GM18507 (cell line): ENCODE measurements around the gene TNIP3.
"Not testable (repeated sequence)": the region's sequence is repeated elsewhere in the genome, so short reads cannot be mapped to it uniquely, and the experiment has no call there.

Experiments used
- DNase-seq: peaks from one replicate; pipeline ENCODE4 v3.0.0; 2011; ENCODE audit warnings: low read depth; ENCODE audit not compliant: insufficient read length; ENCODE audit errors: extremely low spot score
- FAIRE-seq: peaks from 2 replicates; lab custom pipeline; 2011; peaks lifted over from hg19 to GRCh38; lab: Jason Lieb, UNC

TNIP3 gene

DNA sequence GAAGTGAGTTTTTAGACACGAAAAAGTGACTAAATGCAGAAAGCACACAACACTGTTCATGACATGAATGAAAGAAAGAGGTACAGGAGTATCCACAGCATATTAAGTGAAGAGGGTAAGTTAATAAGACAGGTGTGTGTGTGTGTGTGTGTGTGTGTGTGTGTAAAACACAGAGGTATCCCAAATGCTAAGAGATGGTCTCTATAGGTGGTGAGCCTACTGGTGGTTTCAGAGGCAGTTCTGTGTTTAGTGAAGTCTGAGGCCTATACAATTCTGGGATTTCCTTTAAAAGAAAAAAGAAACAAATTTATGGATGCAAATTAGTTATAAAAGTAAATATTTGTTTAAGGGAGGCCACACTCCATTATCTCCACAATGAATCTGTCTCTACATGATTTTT is 17.4 kb upstream of the TNIP3 start:
- peak; percentile 18 for FAIRE-seq
- DNase-seq: no peak

DNA sequence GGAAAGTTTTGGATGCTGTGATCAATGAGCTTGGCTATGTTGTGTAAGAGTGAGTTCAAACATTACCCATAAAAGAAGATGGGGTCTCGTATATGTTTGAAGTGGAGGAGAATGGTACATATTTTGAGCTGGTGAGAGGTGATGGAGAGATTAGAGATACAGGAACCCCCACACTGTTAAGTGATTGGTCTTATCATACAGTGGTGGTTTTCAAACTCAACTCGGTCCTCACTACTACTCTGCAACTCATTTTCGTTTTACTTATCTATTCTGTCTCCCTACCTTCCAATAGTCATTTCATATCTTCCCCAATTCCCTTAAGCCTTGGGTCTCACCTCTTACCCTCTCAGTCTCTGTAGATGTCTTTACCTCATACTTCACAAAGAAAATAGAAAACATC is 16.4 kb upstream of the TNIP3 start:
- no peak for DNase-seq
- FAIRE-seq: no peak

DNA sequence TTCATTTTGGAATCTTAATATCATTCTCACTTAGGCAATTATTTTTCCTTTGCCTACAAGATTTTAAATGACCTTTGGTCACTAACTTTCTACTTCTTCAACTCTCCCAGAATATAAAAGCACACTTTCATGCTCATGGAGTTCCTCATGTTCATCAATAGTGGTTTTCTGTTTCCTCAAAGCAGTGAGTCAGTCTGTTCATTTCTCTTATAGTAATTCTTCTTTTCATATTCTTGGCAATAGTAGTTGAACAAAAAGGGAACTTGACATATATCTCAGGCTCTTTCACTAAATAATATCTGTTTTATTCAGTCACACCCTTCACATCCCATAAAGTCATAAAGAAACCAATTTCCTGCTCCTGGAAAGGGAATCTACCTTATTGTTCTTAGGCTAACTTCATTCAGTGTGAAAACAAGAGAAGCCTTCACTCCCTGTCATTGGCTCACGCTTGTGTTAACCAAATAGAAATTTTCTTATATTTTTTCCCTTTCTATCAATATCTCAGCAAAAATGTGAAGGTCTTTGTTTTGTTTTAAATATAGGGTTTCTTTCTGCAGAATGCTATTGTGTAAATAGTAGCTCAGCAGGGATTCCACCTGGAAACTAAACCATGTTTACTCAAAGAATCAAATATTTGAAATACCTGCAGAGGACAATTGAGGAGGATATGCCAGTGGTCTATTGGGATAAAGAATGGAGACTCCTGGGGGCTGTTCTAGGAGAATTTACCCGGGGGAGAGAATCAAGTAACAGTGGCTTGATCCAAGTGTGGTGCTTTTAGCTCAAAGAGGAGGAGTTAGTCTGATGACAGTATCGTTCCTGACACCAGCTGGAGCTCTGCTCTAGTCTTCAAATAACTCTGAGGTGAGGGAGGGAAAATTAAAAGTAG is 13.4 kb upstream of the TNIP3 start:
- DNase-seq (no peak), FAIRE-seq (no peak)

DNA sequence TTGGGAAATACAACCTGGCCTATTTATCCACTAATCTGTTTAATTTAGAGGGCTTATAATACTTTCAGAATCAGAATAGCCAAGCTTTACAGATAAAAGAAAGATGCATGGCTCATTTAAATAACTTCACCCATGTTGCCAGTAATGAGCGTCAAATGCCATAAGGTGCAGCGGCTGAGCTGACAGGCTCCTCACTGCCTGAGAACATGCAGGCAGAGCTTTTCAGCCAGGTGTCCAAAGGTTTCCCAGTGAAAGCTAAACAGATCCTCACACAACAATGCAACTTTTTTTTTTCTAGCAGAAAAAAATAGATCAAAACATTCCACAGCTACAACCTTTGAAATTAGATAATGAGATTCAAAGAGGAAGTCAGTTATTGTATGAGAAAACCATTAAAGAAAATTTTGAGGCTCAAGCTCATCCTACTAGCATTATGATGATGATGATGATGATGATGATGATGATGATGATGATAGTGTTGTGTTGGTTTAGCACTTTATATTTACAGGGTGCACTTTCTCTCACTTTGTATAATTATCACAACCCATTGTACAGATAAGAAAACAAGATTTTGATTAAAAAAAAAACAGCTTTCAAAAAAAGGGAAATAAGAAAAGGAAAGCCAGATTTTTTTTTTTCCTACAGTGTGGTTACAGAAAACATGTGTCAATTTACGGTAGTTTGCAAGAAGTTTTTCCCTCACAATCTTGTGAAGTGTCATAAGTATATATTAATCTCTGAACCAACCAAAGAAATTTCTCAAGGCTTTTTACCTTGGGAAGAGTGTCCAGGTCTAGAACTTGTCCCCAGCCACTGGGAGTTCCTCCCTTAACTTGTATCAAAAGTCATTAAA is 12.2 kb upstream of the TNIP3 start:
- DNase-seq: no peak
- FAIRE-seq: no peak

DNA sequence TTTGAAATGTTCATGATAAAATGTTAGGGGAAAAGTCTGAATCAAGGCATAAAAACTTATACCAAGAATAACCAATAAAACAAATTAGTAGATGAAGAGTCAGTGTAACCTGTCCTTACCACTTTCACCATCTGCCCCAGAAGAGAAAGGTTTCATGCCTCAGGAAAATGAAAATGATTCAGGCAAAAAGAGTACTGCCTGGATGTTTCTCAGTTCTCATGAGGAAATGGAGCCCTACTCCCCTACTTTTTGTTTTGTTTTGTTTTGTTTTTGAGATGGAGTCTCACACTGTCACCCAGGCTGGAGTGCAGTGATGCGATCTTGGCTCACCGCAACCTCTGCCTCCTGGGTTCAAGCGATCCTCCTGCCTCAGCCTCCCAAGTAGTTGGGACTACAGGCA is 7.4 kb upstream of the TNIP3 start:
- not testable (repeated sequence) for FAIRE-seq, DNase-seq

DNA sequence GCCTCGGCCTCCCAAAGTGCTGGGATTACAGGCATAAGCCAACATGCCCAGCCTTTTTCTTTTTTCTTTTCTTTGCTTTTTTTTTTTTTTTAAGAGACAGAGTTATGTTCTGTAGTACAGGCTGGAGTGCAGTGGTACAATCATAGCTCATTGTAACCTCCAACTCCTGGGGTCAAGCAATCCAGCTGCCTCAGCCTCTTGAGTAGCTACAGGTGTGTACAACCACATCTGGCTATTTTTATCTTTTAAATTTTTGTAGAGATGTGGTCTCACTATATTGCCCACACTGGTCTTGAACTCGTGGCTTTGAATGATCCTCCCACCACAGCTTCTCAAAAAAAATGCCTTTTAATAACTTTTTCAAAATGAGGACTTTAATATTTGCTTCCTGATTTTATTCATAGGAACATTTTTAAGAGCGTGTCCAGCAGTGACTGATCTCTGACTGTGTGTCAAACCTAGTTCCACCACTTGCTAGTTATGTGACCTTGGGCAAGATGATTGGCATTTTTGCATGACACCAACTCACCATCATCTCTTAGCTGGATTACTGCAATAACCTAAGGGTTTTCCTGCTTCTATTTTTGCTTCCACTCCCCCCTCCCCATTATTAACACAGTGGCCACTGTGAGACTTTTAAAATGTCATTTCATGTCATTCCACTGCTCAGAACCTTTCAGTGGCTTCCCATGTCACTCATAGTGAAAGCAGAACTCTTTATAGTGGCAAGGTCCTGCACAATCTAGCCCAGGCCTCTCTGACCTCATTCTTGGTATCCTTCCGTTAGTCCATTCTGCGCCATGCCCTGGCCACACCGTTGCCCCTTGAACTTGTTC is 4.5 kb upstream of the TNIP3 start:
- no peak for DNase-seq
- FAIRE-seq: peak; percentile 65

DNA sequence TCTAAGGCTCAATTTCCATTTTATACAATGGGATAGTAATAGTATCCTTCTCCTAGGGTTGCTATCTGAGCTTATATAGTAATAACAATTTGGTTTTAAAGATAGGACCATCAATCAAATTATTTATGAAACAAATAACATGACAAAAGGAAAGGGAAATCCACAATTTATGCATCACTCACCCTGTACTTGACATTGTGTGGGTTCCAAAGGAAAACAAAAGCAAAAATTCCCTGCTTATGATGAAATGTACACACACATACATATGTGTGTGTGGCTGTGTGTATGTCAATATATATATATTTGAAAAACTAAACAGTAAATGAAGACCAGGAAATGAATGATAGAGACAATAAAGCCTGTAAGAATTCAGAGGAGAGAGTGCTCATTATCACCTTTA is 2.9 kb upstream of the TNIP3 start:
- FAIRE-seq: no peak
- DNase-seq: no peak

DNA sequence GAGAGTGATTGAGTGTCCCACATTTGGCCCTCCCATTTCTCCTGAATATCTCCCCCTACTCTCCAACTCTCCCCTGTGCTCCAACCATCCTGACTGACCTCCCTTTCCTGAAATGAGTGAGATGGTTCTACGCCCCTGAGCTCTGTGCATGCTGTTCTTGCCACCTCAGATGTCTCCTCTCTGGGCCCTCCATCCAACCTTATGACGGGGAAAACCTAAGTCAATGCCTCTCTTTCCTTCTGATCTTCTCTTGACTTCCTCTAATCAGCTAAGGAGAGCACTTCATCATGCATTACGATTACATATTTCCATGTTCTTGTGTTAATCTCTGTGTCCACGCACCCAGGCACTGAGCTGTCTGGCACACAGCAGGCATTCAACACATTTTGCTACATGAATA is 1.1 kb upstream of the TNIP3 start:
- DNase-seq (no peak), FAIRE-seq (no peak)

DNA sequence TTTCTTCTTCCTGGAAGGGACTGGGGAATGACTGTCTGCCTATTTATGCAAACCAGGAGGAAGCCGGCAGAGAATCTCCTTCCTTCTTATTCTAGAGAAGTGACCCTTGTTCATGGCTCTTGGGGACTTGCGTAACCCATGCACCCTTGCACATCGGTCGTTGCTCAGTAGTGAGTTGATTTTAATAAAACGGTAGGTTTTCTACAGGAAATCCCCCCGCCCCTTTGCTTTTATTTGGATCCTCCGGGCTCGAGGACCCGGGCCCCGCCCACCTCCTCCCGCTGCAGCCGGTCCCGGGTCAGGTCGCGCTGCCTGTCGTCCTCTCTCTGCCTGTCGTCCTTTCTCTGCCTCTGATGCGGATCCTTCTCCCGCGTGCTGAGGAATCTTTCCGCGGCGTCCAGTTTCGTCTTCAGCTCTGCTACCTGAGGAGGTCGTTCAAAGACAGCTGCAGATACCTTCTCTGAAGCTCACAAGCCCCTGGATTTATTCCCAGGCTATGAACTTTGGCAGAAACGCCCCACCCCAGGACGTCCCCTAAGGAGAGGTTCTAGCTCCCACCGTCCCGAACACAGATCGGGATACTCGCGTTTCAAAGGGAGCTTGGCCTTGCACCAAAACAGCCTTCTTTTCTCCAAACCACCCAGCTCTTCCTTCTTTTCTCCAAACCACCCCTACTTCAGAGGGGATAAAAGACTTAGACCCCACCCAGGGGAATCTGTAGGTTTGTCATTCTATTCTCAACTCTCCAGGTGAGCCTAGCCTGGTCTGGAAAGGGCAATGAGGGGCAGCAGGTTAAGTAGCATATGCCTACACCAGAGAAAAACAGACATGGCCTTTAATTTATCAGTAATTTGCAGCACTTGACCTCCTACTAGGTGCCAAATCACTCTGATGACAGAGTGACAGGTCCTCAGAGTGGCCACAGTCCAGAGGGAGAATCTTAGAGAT is 7.0 kb downstream of the TNIP3 start:
- DNase-seq: no peak

DNA sequence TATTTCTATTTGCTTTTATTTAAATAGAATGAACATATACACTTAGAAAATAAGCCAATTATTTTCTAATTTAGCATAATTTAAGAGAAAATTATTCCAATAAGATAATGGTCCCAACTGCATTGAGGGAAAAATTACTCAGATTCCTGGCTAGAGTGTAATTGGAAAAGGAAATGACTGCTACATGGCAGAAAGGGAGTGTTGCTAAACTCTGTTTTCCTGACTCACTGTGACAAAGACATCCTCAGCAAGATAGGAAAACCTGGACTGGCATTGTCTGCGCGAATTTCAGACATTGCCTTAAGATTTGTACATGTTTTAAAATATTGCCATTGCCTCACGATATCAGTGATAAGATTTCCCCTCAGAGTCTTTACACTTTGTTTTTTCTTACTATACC is 8.2 kb downstream of the TNIP3 start:
- FAIRE-seq (no peak), DNase-seq (no peak)

More for the DNA sequence above, 7.0 kb downstream of the TNIP3 start:
- FAIRE-seq: no peak

DNA sequence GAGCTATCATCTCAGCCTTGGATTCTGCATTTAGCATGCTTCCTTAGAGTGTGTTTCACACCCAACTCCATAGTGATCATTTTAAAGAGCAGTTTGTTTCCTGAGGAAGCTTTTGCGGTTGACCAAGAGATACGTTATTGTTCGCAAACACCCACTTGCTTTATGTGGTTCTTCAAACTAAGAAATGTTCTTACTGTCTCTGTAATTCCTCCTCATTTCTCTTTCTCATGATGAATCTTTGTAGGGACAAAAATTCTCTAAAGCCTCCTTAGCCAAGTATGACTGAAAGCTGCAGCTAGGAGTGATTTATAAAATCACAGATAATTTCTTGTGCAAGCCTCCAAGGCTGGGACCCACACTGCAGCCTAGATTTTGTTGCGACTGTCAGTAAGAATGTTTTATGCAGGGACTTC is 10.0 kb downstream of the TNIP3 start:
- FAIRE-seq (no peak), DNase-seq (no peak)

DNA sequence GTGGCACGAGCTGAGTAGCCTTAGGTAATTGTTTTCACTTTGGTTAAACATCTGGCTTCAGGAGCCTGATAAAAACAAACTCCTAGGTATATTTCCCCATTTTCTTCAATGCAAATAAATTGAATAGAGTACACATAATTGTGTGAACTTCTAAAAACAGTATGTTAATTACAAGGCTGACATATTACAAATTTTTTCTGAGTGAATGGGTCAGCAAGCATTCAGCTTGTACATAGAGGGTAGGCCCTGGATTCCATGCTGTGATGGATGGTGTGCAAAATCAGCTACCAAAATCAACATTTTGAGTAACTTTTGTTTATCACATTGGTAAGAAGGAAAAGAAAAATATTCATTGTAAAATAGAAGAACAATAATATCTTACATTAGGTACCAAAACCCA is 12.2 kb downstream of the TNIP3 start:
- FAIRE-seq: no peak
- no peak for DNase-seq

DNA sequence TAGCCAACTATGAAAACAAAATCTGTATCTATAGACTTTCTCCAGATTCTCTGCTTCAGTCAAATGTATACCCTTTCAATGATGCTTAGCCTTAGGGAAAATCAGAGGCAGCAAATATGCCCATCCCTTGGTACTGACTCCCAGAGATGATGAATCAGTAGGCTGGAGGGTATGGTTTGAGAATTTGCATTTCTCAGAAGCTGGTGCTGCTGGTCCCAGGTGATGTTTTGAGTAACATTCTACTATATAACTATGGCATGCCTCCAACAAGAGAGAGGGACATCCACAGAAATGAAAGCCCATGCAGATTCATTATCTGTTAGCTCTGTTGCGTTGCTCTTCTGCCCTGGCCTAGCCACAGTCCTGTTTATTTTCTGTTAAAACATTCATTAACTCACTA is 13.6 kb downstream of the TNIP3 start:
- no peak for DNase-seq
- FAIRE-seq: no peak

DNA sequence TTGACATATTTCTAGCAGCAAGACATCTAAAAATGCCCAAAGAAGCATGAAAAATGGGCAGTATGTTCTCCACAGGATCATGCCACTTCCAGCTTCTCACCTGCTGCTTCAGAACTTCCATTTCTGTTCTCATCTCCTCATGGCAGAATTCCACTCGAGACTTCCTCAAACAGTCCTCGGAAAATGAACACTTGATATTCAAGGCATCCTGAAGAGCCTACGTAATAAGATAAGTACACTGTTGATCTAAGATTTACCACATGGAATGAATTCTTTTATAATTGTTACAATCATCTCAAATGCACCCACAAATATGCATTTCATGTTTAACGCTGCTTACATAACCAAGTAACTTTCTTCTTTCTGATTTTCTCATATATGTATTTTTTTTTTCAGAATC is 14.1 kb downstream of the TNIP3 start:
- FAIRE-seq: no peak
- DNase-seq: no peak

DNA sequence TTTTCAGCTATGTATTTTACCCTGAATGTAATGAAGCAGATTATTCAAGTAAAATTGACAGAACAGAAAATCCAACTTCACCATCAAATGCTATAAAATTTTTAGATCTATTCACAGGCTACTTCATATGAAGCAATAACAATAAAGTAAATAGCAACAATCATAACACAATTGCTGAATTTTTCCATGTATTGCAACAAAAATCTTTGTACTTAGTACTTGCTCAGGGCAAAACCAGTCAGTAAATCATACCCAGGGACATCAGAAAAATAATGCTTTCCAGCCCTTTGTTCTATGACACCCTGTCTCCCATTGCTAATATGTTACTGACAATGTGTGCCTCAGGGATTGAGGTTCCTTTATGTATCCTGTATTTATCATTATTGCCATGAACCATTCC is 15.5 kb downstream of the TNIP3 start:
- FAIRE-seq (no peak), DNase-seq (no peak)

DNA sequence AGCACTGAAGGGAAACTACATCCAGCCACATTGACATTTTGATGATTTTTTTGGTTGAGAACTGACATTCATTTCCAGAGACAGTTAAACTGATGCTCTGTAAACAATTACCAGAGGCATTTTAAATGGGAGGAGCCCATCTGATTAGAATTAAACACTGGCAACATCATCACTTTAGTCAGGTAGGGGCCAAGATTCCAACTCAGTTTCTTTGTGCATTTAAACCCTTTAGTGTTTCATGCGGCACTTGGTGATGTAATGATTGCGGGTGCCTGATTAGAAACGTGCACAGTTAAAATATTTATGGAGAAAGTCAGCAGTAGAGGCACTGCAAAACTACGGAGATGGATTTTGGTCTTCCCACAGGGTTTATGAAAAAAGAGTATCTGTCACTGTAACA is 16.1 kb downstream of the TNIP3 start:
- no peak for DNase-seq

DNA sequence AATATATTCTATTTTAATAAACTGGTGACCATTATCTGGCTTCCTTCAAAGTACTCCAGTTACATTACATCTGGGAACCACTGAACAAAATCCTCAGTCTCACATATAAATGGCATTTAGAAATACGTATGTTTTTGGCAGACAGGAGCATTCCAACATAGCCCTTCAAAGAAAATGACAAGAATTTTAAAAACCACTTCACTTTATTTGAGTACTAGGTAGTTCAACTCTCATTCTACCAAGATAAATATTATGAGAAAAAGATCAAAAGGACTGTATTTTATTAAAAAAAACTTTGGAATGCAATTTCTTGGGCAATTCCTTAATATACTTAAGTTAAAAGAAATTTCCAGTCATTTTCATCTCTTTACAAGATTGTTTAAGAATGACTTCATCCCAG is 17.6 kb downstream of the TNIP3 start:
- FAIRE-seq: no peak
- no peak for DNase-seq

More for the DNA sequence above, 16.1 kb downstream of the TNIP3 start:
- FAIRE-seq: no peak

DNA sequence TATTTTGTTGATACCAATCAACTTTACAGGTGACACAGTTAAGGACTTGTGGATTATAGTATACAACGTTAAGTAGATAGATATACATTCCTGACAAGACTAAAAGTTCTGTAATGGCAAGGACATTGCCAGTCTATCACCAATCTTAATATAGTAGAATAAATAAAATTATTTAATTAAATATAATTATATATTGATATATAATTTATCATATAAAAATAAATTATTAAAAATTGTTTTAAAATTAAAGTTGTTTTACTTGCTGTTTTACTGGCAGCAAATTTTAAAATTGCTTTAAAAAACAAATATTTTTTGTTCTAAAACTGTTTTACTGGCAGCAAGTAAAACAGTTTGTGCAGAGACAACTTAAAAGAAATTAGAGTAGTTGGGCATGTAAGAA is 18.7 kb downstream of the TNIP3 start:
- FAIRE-seq (no peak), DNase-seq (no peak)

DNA sequence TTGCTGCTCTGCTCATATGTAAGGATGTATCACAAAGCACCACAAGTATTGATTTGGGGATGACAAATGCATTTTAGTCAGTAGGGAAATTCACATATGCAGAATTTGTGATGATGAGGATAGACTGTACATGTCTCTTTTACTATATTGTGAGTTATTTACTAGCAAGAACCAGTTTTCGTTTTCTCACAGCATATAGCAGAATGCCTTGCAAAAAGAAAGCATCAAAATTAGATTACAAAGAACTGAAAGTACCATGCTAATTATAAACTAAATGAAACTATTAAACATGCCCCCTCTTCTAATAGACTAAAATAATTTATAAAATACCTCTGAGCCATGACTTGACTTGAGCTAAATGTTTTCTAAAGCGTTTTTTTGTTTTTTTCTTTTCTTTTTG is 20.1 kb downstream of the TNIP3 start:
- DNase-seq (no peak), FAIRE-seq (no peak)
